HFF-Myc (cell line): ENCODE measurements around the gene TMEM165.
"Not testable (repeated sequence)": the region's sequence is repeated elsewhere in the genome, so short reads cannot be mapped to it uniquely, and the experiment has no call there.

Source experiments
- DNase-seq: peaks from one replicate; pipeline ENCODE4 v3.0.0-alpha.2; 2011; ENCODE audit warnings: low read depth; ENCODE audit errors: extremely low read depth
- H3K4me3 ChIP-seq: replicated peaks from 2 replicates; pipeline ENCODE4 v1.5.1; 2011; ENCODE audit warnings: low read depth, mild to moderate bottlenecking, control low read depth, low read length
- TF ChIP-seq, protein P1 (sequence below): IDR thresholded peaks from 2 replicates; pipeline ENCODE4 v1.5.1; 2012; ENCODE audit warnings: mild to moderate bottlenecking, low read depth, low read length, control low read depth; ENCODE audit errors: missing control alignments

The TMEM165 gene

DNA sequence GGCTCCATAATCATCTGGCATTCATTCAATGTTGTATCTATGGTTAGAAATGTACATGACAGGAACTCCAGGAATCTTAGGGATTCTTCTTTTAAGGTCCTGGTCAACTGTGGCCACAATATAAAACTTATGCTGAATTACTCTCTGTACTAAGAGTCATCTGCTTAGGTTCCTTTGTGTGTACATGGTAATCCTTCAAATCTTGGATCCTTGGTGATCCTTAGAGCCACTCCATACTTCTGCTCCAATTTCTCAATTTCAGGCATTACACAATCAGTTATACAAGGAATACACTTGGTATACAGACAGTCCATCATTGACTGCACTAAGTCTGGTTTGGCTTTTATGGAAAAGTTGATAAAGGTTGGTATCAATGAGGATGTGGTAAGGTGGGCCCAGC, 43.9 kb upstream of the TMEM165 start:
- H3K4me3 ChIP-seq: no peak overlapping the region
- no peak for DNase-seq
- TF ChIP-seq, protein P1, sequence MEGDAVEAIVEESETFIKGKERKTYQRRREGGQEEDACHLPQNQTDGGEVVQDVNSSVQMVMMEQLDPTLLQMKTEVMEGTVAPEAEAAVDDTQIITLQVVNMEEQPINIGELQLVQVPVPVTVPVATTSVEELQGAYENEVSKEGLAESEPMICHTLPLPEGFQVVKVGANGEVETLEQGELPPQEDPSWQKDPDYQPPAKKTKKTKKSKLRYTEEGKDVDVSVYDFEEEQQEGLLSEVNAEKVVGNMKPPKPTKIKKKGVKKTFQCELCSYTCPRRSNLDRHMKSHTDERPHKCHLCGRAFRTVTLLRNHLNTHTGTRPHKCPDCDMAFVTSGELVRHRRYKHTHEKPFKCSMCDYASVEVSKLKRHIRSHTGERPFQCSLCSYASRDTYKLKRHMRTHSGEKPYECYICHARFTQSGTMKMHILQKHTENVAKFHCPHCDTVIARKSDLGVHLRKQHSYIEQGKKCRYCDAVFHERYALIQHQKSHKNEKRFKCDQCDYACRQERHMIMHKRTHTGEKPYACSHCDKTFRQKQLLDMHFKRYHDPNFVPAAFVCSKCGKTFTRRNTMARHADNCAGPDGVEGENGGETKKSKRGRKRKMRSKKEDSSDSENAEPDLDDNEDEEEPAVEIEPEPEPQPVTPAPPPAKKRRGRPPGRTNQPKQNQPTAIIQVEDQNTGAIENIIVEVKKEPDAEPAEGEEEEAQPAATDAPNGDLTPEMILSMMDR: no peak

DNA sequence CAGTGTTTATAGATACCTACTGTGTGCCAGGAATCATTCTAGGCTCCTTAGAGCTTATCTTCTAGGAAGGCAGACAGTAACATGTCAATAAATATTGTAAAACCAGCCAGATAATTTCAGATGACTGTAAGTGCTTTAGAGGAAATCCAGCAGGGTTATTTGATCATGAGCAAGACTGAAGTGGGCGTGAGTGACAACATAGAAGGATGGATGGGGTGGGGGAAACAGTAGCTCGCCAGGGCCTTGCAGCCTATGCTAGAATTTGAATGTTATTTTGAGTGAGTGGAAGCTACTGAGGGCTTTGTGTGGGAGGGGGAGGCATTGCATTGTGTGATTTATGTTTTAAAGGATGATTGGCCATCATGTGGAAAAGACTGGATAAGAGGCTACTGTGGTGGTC, 43.0 kb upstream of the TMEM165 start:
- TF ChIP-seq, protein P1: no peak
- no peak for DNase-seq
- no peak overlapping the region for H3K4me3 ChIP-seq

DNA sequence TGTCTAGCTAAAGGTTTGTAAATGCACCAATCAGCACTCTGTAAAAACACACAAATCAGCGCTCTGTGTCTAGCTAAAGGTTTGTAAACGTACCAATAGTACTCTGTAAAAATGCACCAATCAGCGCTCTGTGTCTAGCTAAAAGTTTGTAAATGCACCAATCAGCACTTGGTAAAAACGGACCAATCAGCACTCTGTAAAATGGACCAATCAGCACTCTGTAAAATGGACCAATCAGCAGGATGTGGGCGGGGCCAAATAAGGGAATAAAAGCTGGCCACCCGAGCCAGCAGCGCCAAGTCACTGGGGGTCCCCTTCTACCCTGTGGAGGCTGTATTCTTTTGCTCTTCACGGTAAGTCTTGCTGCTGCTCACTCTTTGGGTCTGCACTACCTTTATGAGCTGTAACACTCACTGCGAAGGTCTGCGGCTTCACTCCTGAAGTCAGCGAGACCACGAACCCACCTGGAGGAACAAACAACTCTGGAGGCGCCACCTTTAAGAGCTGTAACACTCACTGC, 42.5 kb upstream of the TMEM165 start:
- not testable (repeated sequence) for H3K4me3 ChIP-seq, DNase-seq

DNA sequence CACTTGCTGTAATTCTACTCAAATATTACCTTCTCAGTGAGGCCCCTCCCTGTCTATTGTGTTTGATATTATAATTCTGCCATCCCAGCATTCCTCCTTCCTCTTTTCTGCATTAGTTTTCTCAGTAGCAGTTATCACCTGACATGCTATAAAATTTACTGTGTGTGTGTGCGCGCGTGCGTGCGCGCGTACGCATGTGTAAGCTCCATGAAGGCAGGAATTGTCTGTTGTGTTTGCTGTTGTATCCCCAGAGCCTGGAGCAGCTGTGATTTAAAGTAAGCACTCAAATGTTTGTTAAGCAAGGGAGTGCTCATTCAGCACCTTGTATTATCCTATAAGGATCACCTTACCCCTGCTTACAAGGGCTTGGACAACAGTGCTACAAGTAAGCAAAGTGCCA, 41.1 kb upstream of the TMEM165 start:
- no peak for DNase-seq
- H3K4me3 ChIP-seq: no peak overlapping the region
- TF ChIP-seq, protein P1: no peak

DNA sequence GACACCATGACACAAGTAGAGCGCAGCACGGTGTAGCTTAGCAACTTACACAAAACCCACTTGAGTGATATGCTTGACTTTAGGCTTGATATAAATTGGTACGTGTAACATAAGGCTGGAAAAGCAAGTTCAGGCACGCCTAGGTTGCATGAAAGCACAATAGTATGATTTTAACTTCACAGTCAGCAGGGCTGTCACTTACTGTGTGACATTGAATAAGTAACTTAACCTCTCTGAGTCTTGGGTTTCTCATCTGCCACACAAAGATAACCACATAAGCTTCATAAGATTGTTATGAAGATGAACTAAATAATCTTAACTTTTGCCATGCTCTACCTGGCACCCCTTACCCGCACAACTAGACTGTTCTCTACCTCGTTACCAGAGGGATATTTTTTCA, 40.2 kb upstream of the TMEM165 start:
- TF ChIP-seq, protein P1: no peak
- H3K4me3 ChIP-seq: no peak overlapping the region
- no peak for DNase-seq

DNA sequence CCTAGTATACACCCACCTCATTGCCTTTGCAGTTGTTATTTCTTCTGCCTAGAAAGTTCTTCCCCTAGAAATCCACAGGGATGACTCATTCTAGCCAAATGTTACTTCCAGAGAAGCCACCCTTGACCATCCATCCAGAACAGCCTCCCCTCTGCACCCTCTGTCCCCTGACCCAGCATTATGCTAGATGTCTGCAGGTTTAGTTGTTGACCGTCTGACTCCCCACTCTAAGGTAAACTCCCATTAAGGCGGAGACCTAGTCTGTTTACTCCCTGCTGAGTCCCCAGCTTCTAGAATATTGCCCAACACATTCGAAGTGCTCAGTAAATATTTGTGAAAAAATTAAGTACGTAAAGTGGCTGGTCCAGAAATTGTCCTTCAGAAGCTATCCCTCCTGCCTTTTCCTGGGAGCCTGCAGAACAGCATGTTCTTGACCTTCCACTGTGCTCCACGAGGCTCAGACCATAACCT, 38.7 kb upstream of the TMEM165 start:
- DNase-seq: no peak
- H3K4me3 ChIP-seq: no peak overlapping the region
- TF ChIP-seq, protein P1: no peak

DNA sequence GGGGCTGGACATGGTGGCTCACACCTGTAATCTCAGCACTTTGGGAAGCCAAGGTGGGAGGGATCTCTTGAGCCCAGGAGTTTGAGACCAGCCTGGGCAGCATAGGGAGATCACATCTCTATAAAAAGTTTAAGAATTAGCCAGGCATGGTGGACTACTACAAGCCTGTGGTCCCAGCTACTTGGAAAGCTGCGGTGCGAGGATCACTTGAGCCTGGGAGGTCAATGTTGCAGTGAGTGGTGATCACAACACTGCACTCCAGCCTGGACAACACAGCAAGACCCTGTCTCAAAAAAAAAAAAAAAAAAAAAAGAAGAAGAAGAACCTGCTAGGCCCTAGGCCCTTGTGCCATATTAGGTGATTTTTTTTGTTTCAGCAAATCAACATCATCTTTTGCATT, 37.5 kb upstream of the TMEM165 start:
- no peak for DNase-seq
- no peak overlapping the region for H3K4me3 ChIP-seq
- TF ChIP-seq, protein P1: no peak
